ENCODE results near the gene VAC14.

VAC14 gene

GRCh38 chr16:70764632-70765031 is 36.3 kb downstream of the VAC14 start:
- no peak for DNase-seq (ENCODE audit: low read depth in 2 of 2)

GRCh38 chr16:70760221-70760620 is 40.7 kb downstream of the VAC14 start:
- no peak for DNase-seq (ENCODE audit: low read depth in 2 of 2)

GRCh38 chr16:70759666-70760065 is 41.3 kb downstream of the VAC14 start:
- DNase-seq (ENCODE audit: low read depth in 2 of 2) = no peak

GRCh38 chr16:70758786-70759185 is 42.2 kb downstream of the VAC14 start:
- no peak for DNase-seq (ENCODE audit: low read depth in 2 of 2)

GRCh38 chr16:70757183-70757582 is 43.8 kb downstream of the VAC14 start:
- DNase-seq (ENCODE audit: low read depth in 2 of 2) = no peak

- DNase-seq (ENCODE audit: low read depth in 2 of 2) = no peak
These were observed 44.9 kb downstream of the VAC14 start for GRCh38 chr16:70756071-70756470.

GRCh38 chr16:70754851-70755600 is 45.9 kb downstream of the VAC14 start:
- DNase-seq (ENCODE audit: low read depth in 2 of 2) = no peak

- no peak for DNase-seq (ENCODE audit: low read depth in 2 of 2)
These were observed 46.6 kb downstream of the VAC14 start for GRCh38 chr16:70754371-70754770.

- DNase-seq (ENCODE audit: low read depth in 2 of 2) = no peak
These were observed 47.1 kb downstream of the VAC14 start for GRCh38 chr16:70753694-70754325.

GRCh38 chr16:70753228-70753627 is 47.7 kb downstream of the VAC14 start:
- DNase-seq (ENCODE audit: low read depth in 2 of 2) = no peak

- no peak for DNase-seq (ENCODE audit: low read depth in 2 of 2)
These were observed 48.5 kb downstream of the VAC14 start for GRCh38 chr16:70752426-70752825.

GRCh38 chr16:70751593-70751992 is 49.4 kb downstream of the VAC14 start:
- no peak for DNase-seq (ENCODE audit: low read depth in 2 of 2)

GRCh38 chr16:70750893-70751467 is 50.0 kb downstream of the VAC14 start:
- no peak for DNase-seq (ENCODE audit: low read depth in 2 of 2)

- no peak for DNase-seq (ENCODE audit: low read depth in 2 of 2)
These were observed 51.0 kb downstream of the VAC14 start for GRCh38 chr16:70749681-70750601.

GRCh38 chr16:70749006-70749678 is 51.8 kb downstream of the VAC14 start:
- DNase-seq (ENCODE audit: low read depth in 2 of 2) = no peak

- DNase-seq (ENCODE audit: low read depth in 2 of 2) = no peak
These were observed 53.0 kb downstream of the VAC14 start for GRCh38 chr16:70747703-70748631.

- no peak for DNase-seq (ENCODE audit: low read depth in 2 of 2)
These were observed 54.1 kb downstream of the VAC14 start for GRCh38 chr16:70746708-70747424.

GRCh38 chr16:70746040-70746707 is 54.8 kb downstream of the VAC14 start:
- DNase-seq (ENCODE audit: low read depth in 2 of 2) = no peak

- no peak for DNase-seq (ENCODE audit: low read depth in 2 of 2)
These were observed 55.4 kb downstream of the VAC14 start for GRCh38 chr16:70745536-70746025.

All from stimulated activated CD4-positive, alpha-beta T cell treated with anti-CD3 and anti-CD28 coated beads, Interleukin-1b, Interleukin-23, amount 100 ng/mL, for 4 hours (primary cell).